ENCODE results near the gene PSAPL1. TPM values are rescaled to one million over a fixed set of nuclear protein-coding genes. Genes with fewer than 3 reads are reported as not detected.

PSAPL1 gene
- total RNA-seq, 1 experiment from 2014 or later = not detected

GRCh38 chr4:7412554-7412912 is 22.2 kb downstream of the PSAPL1 start:
- in situ Hi-C loops (cut with HindIII; ENCODE audit: low pct_unique_long_range_greater_than_20kb, low sequenced_read_pairs) = no loop called here
- DNase-seq (ENCODE audit: low read depth, low spot score) = no peak

GRCh38 chr4:7411896-7412553 is 22.7 kb downstream of the PSAPL1 start:
- no peak for DNase-seq (ENCODE audit: low read depth, low spot score)
- in situ Hi-C loops (cut with HindIII; ENCODE audit: low pct_unique_long_range_greater_than_20kb, low sequenced_read_pairs) = no loop called here

GRCh38 chr4:7411491-7411890 is 23.2 kb downstream of the PSAPL1 start:
- in situ Hi-C loops (cut with HindIII; ENCODE audit: low pct_unique_long_range_greater_than_20kb, low sequenced_read_pairs) = no loop called here

GRCh38 chr4:7410446-7410845 is 24.3 kb downstream of the PSAPL1 start:
- DNase-seq (ENCODE audit: low read depth, low spot score) = no peak
- in situ Hi-C loops (cut with HindIII; ENCODE audit: low pct_unique_long_range_greater_than_20kb, low sequenced_read_pairs) = no loop called here

More at GRCh38 chr4:7411491-7411890, 23.2 kb downstream of the PSAPL1 start:
- DNase-seq (ENCODE audit: low read depth, low spot score) = no peak

GRCh38 chr4:7408166-7408565 is 26.6 kb downstream of the PSAPL1 start:
- no peak for DNase-seq (ENCODE audit: low read depth, low spot score)
- in situ Hi-C loops (cut with HindIII; ENCODE audit: low pct_unique_long_range_greater_than_20kb, low sequenced_read_pairs) = no loop called here

GRCh38 chr4:7403001-7403400 is 31.7 kb downstream of the PSAPL1 start:
- DNase-seq (ENCODE audit: low read depth, low spot score) = no peak
- in situ Hi-C loops (cut with HindIII; ENCODE audit: low pct_unique_long_range_greater_than_20kb, low sequenced_read_pairs) = no loop called here

GRCh38 chr4:7402526-7402925 is 32.2 kb downstream of the PSAPL1 start:
- in situ Hi-C loops (cut with HindIII; ENCODE audit: low pct_unique_long_range_greater_than_20kb, low sequenced_read_pairs) = no loop called here
- DNase-seq (ENCODE audit: low read depth, low spot score) = no peak

GRCh38 chr4:7400671-7401298 is 33.9 kb downstream of the PSAPL1 start:
- no peak for DNase-seq (ENCODE audit: low read depth, low spot score)
- in situ Hi-C loops (cut with HindIII; ENCODE audit: low pct_unique_long_range_greater_than_20kb, low sequenced_read_pairs) = no loop called here

GRCh38 chr4:7399440-7400234 is 35.1 kb downstream of the PSAPL1 start:
- DNase-seq (ENCODE audit: low read depth, low spot score) = no peak
- in situ Hi-C loops (cut with HindIII; ENCODE audit: low pct_unique_long_range_greater_than_20kb, low sequenced_read_pairs) = no loop called here

- in situ Hi-C loops (cut with HindIII; ENCODE audit: low pct_unique_long_range_greater_than_20kb, low sequenced_read_pairs) = no loop called here
- no peak for DNase-seq (ENCODE audit: low read depth, low spot score)
Observed at GRCh38 chr4:7398788-7399439, 35.8 kb downstream of the PSAPL1 start.

- DNase-seq (ENCODE audit: low read depth, low spot score) = no peak
- in situ Hi-C loops (cut with HindIII; ENCODE audit: low pct_unique_long_range_greater_than_20kb, low sequenced_read_pairs) = no loop called here
Observed at GRCh38 chr4:7398104-7398423, 36.7 kb downstream of the PSAPL1 start.

GRCh38 chr4:7397206-7398103 is 37.3 kb downstream of the PSAPL1 start:
- DNase-seq (ENCODE audit: low read depth, low spot score) = no peak
- in situ Hi-C loops (cut with HindIII; ENCODE audit: low pct_unique_long_range_greater_than_20kb, low sequenced_read_pairs) = no loop called here

GRCh38 chr4:7396186-7396910 is 38.4 kb downstream of the PSAPL1 start:
- in situ Hi-C loops (cut with HindIII; ENCODE audit: low pct_unique_long_range_greater_than_20kb, low sequenced_read_pairs) = no loop called here
- no peak for DNase-seq (ENCODE audit: low read depth, low spot score)

GRCh38 chr4:7395645-7396044 is 39.1 kb downstream of the PSAPL1 start:
- DNase-seq (ENCODE audit: low read depth, low spot score) = no peak
- in situ Hi-C loops (cut with HindIII; ENCODE audit: low pct_unique_long_range_greater_than_20kb, low sequenced_read_pairs) = no loop called here

GRCh38 chr4:7394681-7395451 is 39.9 kb downstream of the PSAPL1 start:
- DNase-seq (ENCODE audit: low read depth, low spot score) = no peak
- in situ Hi-C loops (cut with HindIII; ENCODE audit: low pct_unique_long_range_greater_than_20kb, low sequenced_read_pairs) = no loop called here
